GM10248 (cell line): ENCODE data around the gene LAMTOR3.

ENCODE experiments used
- CTCF ChIA-PET: fragments of 300-600 bp; sonication (Branson Sonifier 250); formaldehyde crosslinking; extraction: SDS; loops from one replicate; lab custom pipeline; 2021; ENCODE audit warnings: antibody characterized with exemption; lab: Yijun Ruan, JAX
- POLR2A ChIA-PET: fragments of 350-650 bp; sonication (Branson Sonifier 250); formaldehyde crosslinking; extraction: SDS; loops from one replicate; lab custom pipeline; 2020; ENCODE audit warnings: antibody characterized with exemption; lab: Yijun Ruan, JAX
- DNase-seq: peaks from one replicate; pipeline ENCODE4 v3.0.0; 2012; ENCODE audit errors: extremely low spot score
- TF ChIP-seq, protein P1 (sequence below): IDR thresholded peaks from 2 replicates; pipeline ENCODE4 v1.5.1; 2012; ENCODE audit warnings: mild to moderate bottlenecking, low read depth; ENCODE audit errors: extremely low read depth, missing control alignments, control extremely low read depth

Gene LAMTOR3

DNA sequence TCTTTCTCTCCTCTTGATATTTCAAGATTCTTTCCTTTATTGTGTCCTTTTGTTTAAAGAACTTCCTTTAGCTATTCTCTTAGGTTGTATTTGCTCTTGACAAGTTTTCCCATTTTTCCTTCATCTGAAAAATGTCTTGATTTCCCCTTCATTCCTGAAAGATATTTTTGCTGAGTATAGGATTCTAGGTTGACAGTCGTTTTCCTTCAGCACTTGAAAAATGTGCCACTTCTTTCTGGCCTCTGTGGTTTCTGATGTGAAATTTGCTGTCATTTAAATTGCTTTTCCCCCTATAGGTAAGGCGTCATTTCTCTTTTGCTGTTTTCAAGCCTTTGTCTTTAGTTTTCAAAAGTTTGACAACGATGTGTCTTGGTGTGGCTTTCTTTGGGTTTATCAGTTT lies 23.3 kb upstream of the LAMTOR3 start:
- no peak for DNase-seq
- ChIA-PET POLR2A (no interaction called here), CTCF (interaction anchor here (0.7 to 2.1 kb wide), 5 partner anchors 10 to 33 kb away, joined by 3 to 7 read pairs (median 3); partner anchors contain the start of genes H2AZ1 and LAMTOR3)
- TF ChIP-seq, protein P1, sequence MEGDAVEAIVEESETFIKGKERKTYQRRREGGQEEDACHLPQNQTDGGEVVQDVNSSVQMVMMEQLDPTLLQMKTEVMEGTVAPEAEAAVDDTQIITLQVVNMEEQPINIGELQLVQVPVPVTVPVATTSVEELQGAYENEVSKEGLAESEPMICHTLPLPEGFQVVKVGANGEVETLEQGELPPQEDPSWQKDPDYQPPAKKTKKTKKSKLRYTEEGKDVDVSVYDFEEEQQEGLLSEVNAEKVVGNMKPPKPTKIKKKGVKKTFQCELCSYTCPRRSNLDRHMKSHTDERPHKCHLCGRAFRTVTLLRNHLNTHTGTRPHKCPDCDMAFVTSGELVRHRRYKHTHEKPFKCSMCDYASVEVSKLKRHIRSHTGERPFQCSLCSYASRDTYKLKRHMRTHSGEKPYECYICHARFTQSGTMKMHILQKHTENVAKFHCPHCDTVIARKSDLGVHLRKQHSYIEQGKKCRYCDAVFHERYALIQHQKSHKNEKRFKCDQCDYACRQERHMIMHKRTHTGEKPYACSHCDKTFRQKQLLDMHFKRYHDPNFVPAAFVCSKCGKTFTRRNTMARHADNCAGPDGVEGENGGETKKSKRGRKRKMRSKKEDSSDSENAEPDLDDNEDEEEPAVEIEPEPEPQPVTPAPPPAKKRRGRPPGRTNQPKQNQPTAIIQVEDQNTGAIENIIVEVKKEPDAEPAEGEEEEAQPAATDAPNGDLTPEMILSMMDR: no peak

- CTCF ChIA-PET: interaction anchor here (1.0 kb wide), 1 partner anchor 36 kb away, joined by 3 read pairs; no protein-coding TSS in a partner anchor
- TF ChIP-seq, protein P1: no peak
- POLR2A ChIA-PET: no interaction called here
- DNase-seq: no peak
These were observed 21.2 kb upstream of the LAMTOR3 start for GRCh38 chr4:99915449-99915848.

DNA sequence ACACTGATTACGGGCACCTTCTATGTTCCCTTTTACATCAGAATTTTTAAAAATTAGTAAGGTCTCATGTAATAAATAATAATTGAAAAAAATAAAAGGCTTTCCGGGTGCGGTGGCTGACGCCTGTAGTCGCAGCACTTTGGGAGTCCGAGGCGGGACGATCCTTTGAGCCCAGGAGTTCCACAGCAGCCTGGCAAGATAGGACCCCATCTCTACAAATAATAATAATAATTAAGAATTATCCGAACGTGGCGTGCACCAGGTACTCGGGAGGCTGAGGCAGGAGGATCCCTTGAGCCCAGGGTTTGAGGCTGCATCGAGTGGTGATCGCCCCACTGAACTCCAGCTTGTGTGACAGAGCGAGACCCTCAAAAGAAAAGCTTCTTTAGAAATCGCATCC lies 771 bp upstream of the LAMTOR3 start:
- TF ChIP-seq, protein P1: no peak
- ChIA-PET POLR2A (interaction anchor here (0.6 to 1.5 kb wide), 5 partner anchors 10 to 331 kb away, joined by 3 to 15 read pairs (median 5); partner anchors contain the start of genes DNAJB14, H2AZ1 and TRMT10A), CTCF (interaction anchor here (1.2 to 2.5 kb wide), 4 partner anchors 18 to 83 kb away, joined by 3 to 13 read pairs (median 4); no protein-coding TSS in a partner anchor)
- no peak for DNase-seq

- ChIA-PET POLR2A (interaction anchor here (0.6 to 1.5 kb wide), 4 partner anchors 42 to 57 kb away, joined by 4 to 15 read pairs (median 6); partner anchors contain the start of genes DNAJB14 and H2AZ1), CTCF (interaction anchor here (0.8 to 2.5 kb wide), 6 partner anchors 9 to 86 kb away, joined by 3 to 13 read pairs (median 4); no protein-coding TSS in a partner anchor)
- TF ChIP-seq, protein P1: no peak
- no peak for DNase-seq
These were observed 427 bp downstream of the LAMTOR3 start for GRCh38 chr4:99893839-99894160.

DNA sequence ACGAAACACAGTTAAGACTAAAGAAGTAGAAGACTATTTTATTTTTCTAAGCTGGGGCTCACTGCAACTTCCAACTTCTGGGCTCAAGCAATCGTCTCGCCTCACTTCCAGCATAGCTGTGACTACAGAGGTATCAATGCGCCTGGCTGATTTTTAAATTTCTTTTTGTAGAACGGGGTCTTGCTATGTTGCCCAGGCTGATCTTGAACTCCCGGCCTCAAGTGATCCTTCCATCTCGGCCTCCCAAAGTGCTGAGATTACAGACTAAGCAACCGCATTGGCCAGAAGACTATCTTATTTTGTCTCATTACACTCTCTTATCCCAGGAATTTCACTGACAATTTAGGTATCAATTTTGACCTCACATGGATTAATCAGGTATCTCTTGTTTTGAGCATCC lies 1.2 kb downstream of the LAMTOR3 start:
- POLR2A ChIA-PET: interaction anchor here (0.7 kb wide), 1 partner anchor 9 kb away, joined by 3 read pairs; no protein-coding TSS in a partner anchor
- no peak for DNase-seq
- CTCF ChIA-PET: interaction anchor here (1.1 to 2.5 kb wide), 2 partner anchors 36 to 81 kb away, joined by 4 to 13 read pairs; no protein-coding TSS in a partner anchor
- TF ChIP-seq, protein P1: no peak

GRCh38 chr4:99891351-99891750 lies 2.9 kb downstream of the LAMTOR3 start:
- ChIA-PET CTCF (interaction anchor here (0.7 kb wide), 1 partner anchor 80 kb away, joined by 3 read pairs; no protein-coding TSS in a partner anchor), POLR2A (no interaction called here)
- TF ChIP-seq, protein P1: no peak
- no peak for DNase-seq
